GM12878 (cell line): ENCODE data around the gene CTXN1. TPM values are rescaled to one million over a fixed set of nuclear protein-coding genes. Genes with fewer than 3 reads are reported as not detected.

Experiments
- ATAC-seq: fragments of 200-7000 bp; cut with Tn5 transposase; 3 replicates; pipeline ENCODE4 v1.9.1; 2020; ENCODE audit warnings: mild to moderate bottlenecking, moderate library complexity
- BruUV-seq: library from RNA; stranded (reverse); fragments of 400-500 nt; replicated peaks from 2 replicates; lab custom pipeline; 2021; lab: Mats Ljungman, UMichigan
- CTCF ChIA-PET: fragments of 300-600 bp; sonication (Branson Sonifier 250); formaldehyde crosslinking; extraction: SDS; loops from one replicate; lab custom pipeline; 2021; ENCODE audit warnings: inconsistent platforms; lab: Yijun Ruan, JAX
- POLR2A ChIA-PET: fragments of 350-600 bp; formaldehyde crosslinking; extraction: SDS; loops from one replicate; lab custom pipeline; 2021; ENCODE audit warnings: inconsistent platforms; lab: Charles Lee
- RAD21 ChIA-PET: fragments of 300-600 bp; sonication (Branson Sonifier 250); formaldehyde crosslinking; loops from one replicate; lab custom pipeline; 2023; ENCODE audit warnings: antibody characterized with exemption; ENCODE audit not compliant: unreplicated experiment; lab: Charles Lee
- SMC1A ChIA-PET: fragments of 300-600 bp; sonication (Branson Sonifier 250); formaldehyde crosslinking; loops from one replicate; lab custom pipeline; 2023; ENCODE audit not compliant: unreplicated experiment, uncharacterized antibody; lab: Charles Lee
- DNase-seq: peaks from one replicate; pipeline ENCODE4 v3.0.0-alpha.2; 2011; ENCODE audit warnings: low read depth, low spot score
- FAIRE-seq: peaks from 3 replicates; lab custom pipeline; 2011; peaks lifted over from hg19 to GRCh38; lab: Jason Lieb, UNC
- H2AFZ ChIP-seq: 2 replicates; pipeline ENCODE4 v1.6.0; 2011; ENCODE audit warnings: low read depth, low read length, control low read depth; ENCODE audit not compliant: control insufficient read depth
- H3K27ac ChIP-seq: 2 replicates; pipeline ENCODE4 v1.5.1; 2011; ENCODE audit warnings: control low read depth; ENCODE audit not compliant: control insufficient read depth, insufficient read depth
- H3K27me3 ChIP-seq, 2 experiments: replicated peaks in 1 of 2; 2 replicates each; pipeline versions ENCODE4 v1.6.0 to v1.6.1; 2011; ENCODE audit warnings: low read length in 1 of 2; ENCODE audit not compliant: control insufficient read depth in 2 of 2, insufficient read depth in 2 of 2
- H3K36me3 ChIP-seq, 2 experiments: 2 replicates each; pipeline ENCODE4 v1.5.1; 2011; ENCODE audit warnings: low read length in 1 of 2; ENCODE audit not compliant: control insufficient read depth in 2 of 2, insufficient read depth in 2 of 2
- H3K4me1 ChIP-seq: 2 replicates; pipeline ENCODE4 v1.6.1; 2011; ENCODE audit warnings: mild to moderate bottlenecking, low read length, moderate library complexity, mixed read lengths; ENCODE audit not compliant: control insufficient read depth, insufficient read depth
- H3K4me2 ChIP-seq: 2 replicates; pipeline ENCODE4 v1.6.0; 2011; ENCODE audit warnings: control low read depth; ENCODE audit not compliant: control insufficient read depth, insufficient read depth
- H3K4me3 ChIP-seq: fragments of 200-600 bp; sonication (generic); 2 replicates; pipeline ENCODE4 v1.5.1; 2016
- H3K79me2 ChIP-seq: 2 replicates; pipeline ENCODE4 v1.6.0; 2011; ENCODE audit warnings: low read length; ENCODE audit not compliant: control insufficient read depth, insufficient read depth
- H3K9ac ChIP-seq: 2 replicates; pipeline ENCODE4 v1.8.0; 2011; ENCODE audit warnings: low read length, control low read depth, mixed read lengths; ENCODE audit not compliant: control insufficient read depth, insufficient read depth
- H3K9me3 ChIP-seq: replicated peaks from 3 replicates; pipeline ENCODE4 v1.5.1; 2011; ENCODE audit warnings: mild to moderate bottlenecking, low read length; ENCODE audit not compliant: control insufficient read depth, insufficient read depth
- H4K20me1 ChIP-seq: 2 replicates; pipeline ENCODE4 v1.6.0; 2011; ENCODE audit not compliant: control insufficient read depth, insufficient read depth
- ASH2L ChIP-seq: fragments of 300-600, 200-600 bp; sonication (generic); IDR thresholded peaks from 2 replicates; pipeline ENCODE4 v1.6.1; 2017; ENCODE audit warnings: low read depth, mild to moderate bottlenecking, borderline replicate concordance
- ATF3 ChIP-seq: IDR thresholded peaks from 2 replicates; pipeline ENCODE4 v1.6.1; 2011; ENCODE audit warnings: low read depth, mild to moderate bottlenecking, low read length, moderate library complexity, borderline replicate concordance; ENCODE audit errors: extremely low read depth
- CBX5 ChIP-seq: sonication (generic); IDR thresholded peaks from 2 replicates; pipeline ENCODE4 v1.6.1; 2016; ENCODE audit warnings: low read depth, moderate library complexity, mild to moderate bottlenecking, inconsistent platforms
- ESRRA ChIP-seq: IDR thresholded peaks from 2 replicates; pipeline ENCODE4 v1.6.1; 2012; ENCODE audit warnings: mild to moderate bottlenecking, low read length, improper control_type of control experiment
- EZH2 ChIP-seq: IDR thresholded peaks from 2 replicates; pipeline ENCODE4 v1.6.1; 2012; ENCODE audit warnings: low read depth, mild to moderate bottlenecking, control low read depth, inconsistent platforms, low read length, borderline replicate concordance; ENCODE audit not compliant: control insufficient read depth
- GATAD2B ChIP-seq: fragments of 450-650 bp; conservative IDR thresholded peaks from 2 replicates; pipeline ENCODE4 v1.6.1; 2017; ENCODE audit warnings: low read depth, mild to moderate bottlenecking, moderate library complexity
- SKIL ChIP-seq: fragments of 450-650 bp; IDR thresholded peaks from 2 replicates; pipeline ENCODE4 v1.6.1; 2017; ENCODE audit warnings: mild to moderate bottlenecking, low read depth, inconsistent platforms; ENCODE audit not compliant: poor library complexity, severe bottlenecking
- SPI1 ChIP-seq: IDR thresholded peaks from 2 replicates; pipeline ENCODE4 v1.6.1; 2011; ENCODE audit warnings: low read depth, mild to moderate bottlenecking, low read length, moderate library complexity, borderline replicate concordance; ENCODE audit not compliant: insufficient read depth
- ZBTB4 ChIP-seq: fragments of 450-650 bp; formaldehyde crosslinking; IDR thresholded peaks from 2 replicates; pipeline ENCODE4 v1.4.0; 2022; ENCODE audit warnings: mild to moderate bottlenecking, moderate library complexity
- ZNF207 ChIP-seq: fragments of 450-650 bp; IDR thresholded peaks from 2 replicates; pipeline ENCODE4 v1.6.1; 2014; ENCODE audit warnings: antibody characterized with exemption, mild to moderate bottlenecking, borderline replicate concordance
- ZNF24 ChIP-seq: fragments of 450-650 bp; IDR thresholded peaks from 2 replicates; pipeline ENCODE4 v1.6.1; 2017; ENCODE audit warnings: antibody characterized with exemption, mild to moderate bottlenecking
- ZNF687 ChIP-seq: fragments of 450-650 bp; IDR thresholded peaks from 2 replicates; pipeline ENCODE4 v1.6.1; 2017; ENCODE audit warnings: mild to moderate bottlenecking, moderate library complexity
- WGBS: methylation state at CpG from one replicate; pipeline ENCODE4 v1.1.6; 2016; ENCODE audit warnings: low lambda C conversion rate; ENCODE audit not compliant: insufficient replicate concordance, insufficient coverage; ENCODE audit errors: missing lambda C conversion rate; 5-methylcytosine and 5-hydroxymethylcytosine counted together
- in situ Hi-C: fragments of 300-500 bp; cut with MboI; formaldehyde crosslinking; loops from 9 replicates; pipeline ENCODE4 v1.14.3; 2018; ENCODE audit warnings: mixed read lengths
- intact Hi-C: fragments of 100-400 bp; cut with micrococcal nuclease; formaldehyde crosslinking; loops from one replicate; pipeline ENCODE4 v1.14.2; 2022; ENCODE audit not compliant: unreplicated experiment
- polyA plus RNA-seq, 11 experiments: library from polyadenylated mRNA; depleted of rRNA in 4 of 11; unstranded in 6 of 11; stranded (reverse) in 5 of 11; fragments of >200 nt; fragmentation: Nextera tagmentation in 4 of 11; fragmentation: Illumina TruSeq in 1 of 11; extraction: Ambion mirVana in 4 of 11; extraction: Trizol in 1 of 11; gene quantifications; 1 replicate in 1 of 11; 2 replicates in 10 of 11; pipeline versions ENCODE4 v1.2.1 to v1.2.3, GENCODE V29; 2011 to 2016; ENCODE audit warnings: inconsistent platforms in 2 of 11, missing spikeins in 2 of 11, low read depth in 1 of 11
- total RNA-seq, 4 experiments: library from RNA; depleted of rRNA in 3 of 4; stranded (reverse); fragments of >200 nt in 3 of 4; fragmentation: Illumina TruSeq in 1 of 4; extraction: Trizol in 1 of 4; gene quantifications; 2 replicates each; pipeline versions ENCODE4 v1.2.1 to v1.2.3, GENCODE V29; 2013 to 2021

The CTXN1 gene
- total and polyA plus RNA-seq, 10 of the 15 experiments (the other 5 are each of a cell fraction or from before 2014, with no cell fraction given), result 0.04 to 1.0 (median 0.38) TPM; not detected in 4

- in situ Hi-C loops (no loop called here), intact Hi-C loops (no loop called here)
- H3K4me1 ChIP-seq, result peaks cover 11% of the 10 kb centered on the region
- DNase-seq (no peak), ATAC-seq (no peak), FAIRE-seq (no peak)
- H3K4me3 ChIP-seq, result no peak overlapping the region
- H3K9me3 ChIP-seq, result no peaks in the 10 kb centered on the region; the same call in 2 of the 3 replicates
- H3K79me2 ChIP-seq, result no peaks in the 10 kb centered on the region
- peaks cover 8 to 21% of the 10 kb centered on the region in 2 experiments for H3K27me3 ChIP-seq
- H3K9ac ChIP-seq, result no peak overlapping the region
- ChIA-PET RAD21 (no interaction called here), CTCF (interaction anchor here (0.6 kb wide), 1 partner anchor 29 kb away, joined by 3 read pairs; no protein-coding TSS in a partner anchor), POLR2A (interaction anchor here (0.7 kb wide), 1 partner anchor 12 kb away, joined by 3 read pairs; no protein-coding TSS in a partner anchor), SMC1A (no interaction called here)
- no peak overlapping the region; the same call in 1 of the 2 replicates for H3K4me2 ChIP-seq
- no peak overlapping the region for H3K27ac ChIP-seq
- BruUV-seq, result no TSS peak
- WGBS, result 15% methylated on average over 10 of the region's 12 CpGs
- H4K20me1 ChIP-seq, result no peaks in the 10 kb centered on the region
- H2AFZ ChIP-seq, result no peak overlapping the region
- H3K36me3 ChIP-seq, result peaks cover 0 to 7% of the 10 kb centered on the region in 2 experiments; a peak in 3 of 4 replicates
- TF ChIP-seq ASH2L (no peak), ESRRA (no peak), ZBTB4 (no peak), SPI1 (no peak), ATF3 (no peak), ZNF687 (no peak), ZNF24 (no peak), ZNF207 (no peak), EZH2 (no peak), GATAD2B (no peak), CBX5 (no peak), SKIL (no peak)
Measured at GRCh38 chr19:7916955-7917266, 9.0 kb downstream of the CTXN1 start.
